HepG2 (cell line): Measurements from ENCODE around the gene AUTS2. TPM values are rescaled to one million over a fixed set of nuclear protein-coding genes. Genes with fewer than 3 reads are reported as not detected.

Experiments used
- BHLHE40 ChIP-seq: IDR thresholded peaks from 2 replicates; pipeline ENCODE4 v1.6.1; 2011; ENCODE audit warnings: low read length, improper control_type of control experiment
- HIVEP1 ChIP-seq: sonication (generic); formaldehyde crosslinking; IDR thresholded peaks from 2 replicates; pipeline ENCODE4 v1.4.0; 2020; ENCODE audit warnings: mild to moderate bottlenecking, missing genetic modification reagents
- HMGA1 ChIP-seq: sonication (generic); formaldehyde crosslinking; conservative IDR thresholded peaks from 2 replicates; pipeline ENCODE4 v1.4.0; 2020; ENCODE audit warnings: missing genetic modification reagents
- HNF4A ChIP-seq: sonication (generic); formaldehyde crosslinking; IDR thresholded peaks from 2 replicates; pipeline ENCODE4 v1.4.0; 2020; ENCODE audit warnings: missing genetic modification reagents
- HNF4G ChIP-seq, 2 experiments: sonication (generic) in 1 of 2; formaldehyde crosslinking in 1 of 2; IDR thresholded peaks; 2 replicates each; pipeline versions ENCODE4 v1.4.0 to v1.6.1; 2011 to 2020; ENCODE audit warnings: borderline replicate concordance in 2 of 2, low read depth in 2 of 2, mild to moderate bottlenecking in 2 of 2, low read length in 1 of 2, missing genetic modification reagents in 1 of 2, moderate library complexity in 1 of 2
- KIAA2018 ChIP-seq: sonication (generic); formaldehyde crosslinking; IDR thresholded peaks from 2 replicates; pipeline ENCODE4 v1.5.0; 2020; ENCODE audit warnings: mild to moderate bottlenecking, missing genetic modification reagents, borderline replicate concordance
- KLF9 ChIP-seq: IDR thresholded peaks from 2 replicates; pipeline ENCODE4 v1.6.1; 2016; ENCODE audit warnings: low read depth
- NR2F6 ChIP-seq, 2 experiments: IDR thresholded peaks; 2 replicates each; pipeline ENCODE4 v1.6.1; 2016; ENCODE audit warnings: antibody characterized with exemption in 1 of 2, mild to moderate bottlenecking in 1 of 2
- SALL1 ChIP-seq: sonication (generic); formaldehyde crosslinking; IDR thresholded peaks from 2 replicates; pipeline ENCODE4 v1.8.0; 2022; ENCODE audit warnings: mild to moderate bottlenecking, missing genetic modification reagents
- SAP130 ChIP-seq: IDR thresholded peaks from 2 replicates; pipeline ENCODE4 v1.6.1; 2016; ENCODE audit warnings: low read depth
- STAG1 ChIP-seq: sonication (generic); formaldehyde crosslinking; IDR thresholded peaks from 2 replicates; pipeline ENCODE4 v1.4.0; 2020; ENCODE audit warnings: missing genetic modification reagents
- TFAP4 ChIP-seq: sonication (generic); IDR thresholded peaks from 2 replicates; pipeline ENCODE4 v1.6.1; 2016; ENCODE audit warnings: low read depth, borderline replicate concordance
- TFDP1 ChIP-seq: IDR thresholded peaks from 2 replicates; pipeline ENCODE4 v1.6.1; 2016; ENCODE audit warnings: missing compliant biosample characterization, missing genetic modification reagents, borderline replicate concordance
- TIGD3 ChIP-seq: sonication (generic); formaldehyde crosslinking; IDR thresholded peaks from 2 replicates; pipeline ENCODE4 v1.5.1; 2020; ENCODE audit warnings: mild to moderate bottlenecking, missing genetic modification reagents, borderline replicate concordance
- ZFP1 ChIP-seq: IDR thresholded peaks from 2 replicates; pipeline ENCODE4 v1.6.1; 2016
- ZNF234 ChIP-seq: sonication (generic); formaldehyde crosslinking; conservative IDR thresholded peaks from 2 replicates; pipeline ENCODE4 v1.5.1; 2020; ENCODE audit warnings: mild to moderate bottlenecking, missing genetic modification reagents
- polyA plus RNA-seq, 8 experiments: library from polyadenylated mRNA; depleted of rRNA in 3 of 8; stranded (reverse) in 7 of 8; unstranded in 1 of 8; fragments of >200 nt; fragmentation: Illumina TruSeq in 4 of 8; extraction: Trizol in 4 of 8; gene quantifications; 2 replicates each; pipeline versions ENCODE4 v1.2.1 to v1.2.3, GENCODE V29; 2011 to 2016; ENCODE audit warnings: low read depth in 4 of 8, missing spikeins in 1 of 8, mixed read lengths in 1 of 8; ENCODE audit not compliant: insufficient read depth in 1 of 8
- total RNA-seq, 5 experiments: library from RNA; depleted of rRNA; stranded (reverse); fragments of >200 nt; fragmentation: Illumina TruSeq; extraction: Trizol; gene quantifications; 2 replicates each; pipeline ENCODE4 v1.2.3, GENCODE V29; 2016; ENCODE audit warnings: low read depth in 1 of 5

The AUTS2 gene
- total and polyA plus RNA-seq, 2 of the 13 experiments (the other 11 are each of a cell fraction or from before 2014, with no cell fraction given) = 0.38 TPM; not detected in 1

GRCh38 chr7:70506434-70506833 is 908.2 kb downstream of the AUTS2 start (continued):
- no peak for TF ChIP-seq KIAA2018 (CRISPR knock-in tag)
- no peak for TF ChIP-seq HIVEP1 (CRISPR knock-in tag)
- TF ChIP-seq ZNF234 (CRISPR knock-in tag) = no peak
- TF ChIP-seq TFAP4 = peak; percentile 77
- TF ChIP-seq TFDP1 (CRISPR knock-in tag) = peak; percentile 35; the same call in 1 of the 2 replicates
- peak; percentile 64 for TF ChIP-seq HNF4A (CRISPR knock-in tag)
- TF ChIP-seq BHLHE40 = peak; percentile 34; the same call in 1 of the 2 replicates
- TF ChIP-seq NR2F6 (IDR thresholded peaks at IDR 0.05) = no peak
- 0 out of 2 replicates have a peak, but pooled peaks have one; percentile 20 for TF ChIP-seq NR2F6 (CRISPR knock-in tag; IDR thresholded peaks at IDR 0.05)
- no peak for TF ChIP-seq KLF9 (CRISPR knock-in tag)
- peak; percentile 31; the same call in 1 of the 2 replicates for TF ChIP-seq SAP130 (CRISPR knock-in tag)
- 0 out of 2 replicates have a peak, but pooled peaks have one; percentile 32 for TF ChIP-seq HNF4G (IDR thresholded peaks at IDR 0.05; ENCODE audit: borderline replicate concordance, low read depth, low read length)
- TF ChIP-seq HNF4G (CRISPR knock-in tag; IDR thresholded peaks at IDR 0.05; ENCODE audit: borderline replicate concordance, low read depth) = no peak
- TF ChIP-seq ZFP1 (CRISPR knock-in tag) = no peak
- TF ChIP-seq HMGA1 (CRISPR knock-in tag) = no peak
- peak; percentile 72 for TF ChIP-seq STAG1 (CRISPR knock-in tag)
- TF ChIP-seq TIGD3 (CRISPR knock-in tag) = no peak
- TF ChIP-seq SALL1 (CRISPR knock-in tag) = 0 out of 2 replicates have a peak, but pooled peaks have one; percentile 26
